Stromal cell of bone marrow (primary cell): ENCODE data around the gene OGG1.
"Not testable (repeated sequence)": the region's sequence is repeated elsewhere in the genome, so short reads cannot be mapped to it uniquely, and the experiment has no call there.

Experiments used
- DNase-seq: peaks from one replicate; pipeline ENCODE4 v3.0.0-alpha.2; 2012; ENCODE audit warnings: low read depth

Gene OGG1

GRCh38 chr3:9765865-9766264 lies 16.1 kb downstream of the OGG1 start:
- DNase-seq: no peak

GRCh38 chr3:9767418-9767817 lies 17.7 kb downstream of the OGG1 start:
- DNase-seq: no peak

DNA sequence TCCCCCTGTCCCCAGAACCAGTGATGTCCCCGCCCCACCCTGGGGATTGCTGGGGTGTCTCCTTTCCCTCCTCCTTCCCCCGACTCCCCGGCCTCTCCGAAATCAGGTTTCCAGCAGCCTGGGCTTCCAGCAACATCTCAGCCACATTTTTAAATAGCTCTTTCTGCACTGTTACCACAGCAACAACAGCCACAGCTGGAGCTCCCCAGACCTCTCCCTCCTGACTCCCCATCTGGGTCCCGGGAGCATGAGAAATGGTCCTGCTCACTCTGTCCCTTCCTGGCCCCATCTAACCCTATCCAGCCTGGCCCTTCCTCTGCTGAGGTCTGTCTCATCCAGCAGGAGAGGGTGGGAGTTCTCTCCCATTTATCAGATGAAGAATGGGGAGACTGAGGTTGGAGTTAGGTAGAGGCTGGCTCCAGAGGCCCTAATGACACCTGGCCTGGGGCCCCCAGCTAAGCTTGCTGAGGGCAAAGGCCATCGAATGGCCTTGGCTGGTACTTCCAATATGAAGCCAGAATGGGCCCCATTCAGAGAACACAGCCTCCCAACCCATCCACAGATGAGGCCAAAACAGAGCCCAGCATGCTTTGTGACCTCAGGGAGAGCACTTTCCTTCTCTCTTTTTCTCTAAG lies 18.5 kb downstream of the OGG1 start:
- DNase-seq: no peak

DNA sequence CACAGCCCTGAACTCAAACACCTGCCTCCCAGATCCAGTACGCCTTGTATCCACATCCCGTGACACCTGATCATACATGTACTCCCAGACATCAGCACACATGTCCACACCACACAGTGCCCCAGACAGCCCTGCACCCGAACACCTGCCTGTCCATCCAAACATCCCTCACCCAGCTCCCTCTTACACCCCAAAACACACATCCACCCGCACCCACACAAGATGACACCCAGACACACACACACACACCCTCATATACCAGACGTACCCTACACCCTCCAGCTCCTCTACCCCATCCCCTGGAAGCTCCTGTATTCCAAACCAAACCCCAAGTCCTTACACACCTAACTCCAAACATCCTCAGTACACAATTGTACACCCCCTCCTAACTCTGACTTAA lies 19.3 kb downstream of the OGG1 start:
- no peak for DNase-seq

- peak; percentile 42 for DNase-seq
Observed at GRCh38 chr3:9769426-9770275, 19.9 kb downstream of the OGG1 start, which contains the start of gene CAMK1. CAMK1 (minus strand) TSS chr3:9769947; CDS start chr3:9767749, 2,198 bp downstream.

GRCh38 chr3:9770276-9770812 lies 20.6 kb downstream of the OGG1 start:
- no peak for DNase-seq

DNA sequence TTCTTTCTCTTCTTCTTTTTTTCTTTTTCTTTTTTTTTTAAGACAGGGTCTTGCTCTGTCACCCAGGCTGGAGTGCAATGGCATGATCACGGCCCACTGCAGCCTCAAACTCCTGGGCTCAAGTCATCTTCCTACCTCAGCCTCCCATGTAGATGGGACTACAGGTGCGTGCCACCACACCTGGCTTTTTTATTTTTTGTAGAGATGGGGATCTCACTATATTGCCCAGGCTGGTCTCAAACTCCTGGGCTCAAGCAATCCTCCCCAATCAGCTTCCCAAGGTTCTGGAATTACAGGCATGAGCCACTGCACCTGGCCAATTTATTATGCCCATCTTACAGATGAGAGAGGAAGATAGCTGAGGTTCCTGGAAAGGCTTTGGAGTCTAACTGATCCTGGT lies 21.3 kb downstream of the OGG1 start:
- DNase-seq: not testable (repeated sequence)

GRCh38 chr3:9776896-9777693 lies 27.3 kb downstream of the OGG1 start:
- no peak for DNase-seq

DNA sequence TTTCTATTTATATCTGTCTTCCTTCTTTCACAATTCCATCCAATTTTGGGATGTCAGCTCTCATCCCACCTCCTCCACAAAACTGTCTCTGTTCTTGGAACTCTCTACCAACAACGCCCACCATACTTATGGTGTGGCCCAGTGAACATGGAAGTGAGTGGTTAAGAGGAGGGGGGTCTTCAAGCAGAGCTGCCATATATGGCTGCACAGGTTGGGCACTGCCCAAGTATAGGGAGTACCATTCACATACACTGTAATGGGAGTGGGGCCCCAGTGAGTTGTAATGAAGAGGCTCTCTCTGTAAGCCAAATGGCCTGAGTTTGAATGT lies 27.9 kb downstream of the OGG1 start:
- DNase-seq: no peak

DNA sequence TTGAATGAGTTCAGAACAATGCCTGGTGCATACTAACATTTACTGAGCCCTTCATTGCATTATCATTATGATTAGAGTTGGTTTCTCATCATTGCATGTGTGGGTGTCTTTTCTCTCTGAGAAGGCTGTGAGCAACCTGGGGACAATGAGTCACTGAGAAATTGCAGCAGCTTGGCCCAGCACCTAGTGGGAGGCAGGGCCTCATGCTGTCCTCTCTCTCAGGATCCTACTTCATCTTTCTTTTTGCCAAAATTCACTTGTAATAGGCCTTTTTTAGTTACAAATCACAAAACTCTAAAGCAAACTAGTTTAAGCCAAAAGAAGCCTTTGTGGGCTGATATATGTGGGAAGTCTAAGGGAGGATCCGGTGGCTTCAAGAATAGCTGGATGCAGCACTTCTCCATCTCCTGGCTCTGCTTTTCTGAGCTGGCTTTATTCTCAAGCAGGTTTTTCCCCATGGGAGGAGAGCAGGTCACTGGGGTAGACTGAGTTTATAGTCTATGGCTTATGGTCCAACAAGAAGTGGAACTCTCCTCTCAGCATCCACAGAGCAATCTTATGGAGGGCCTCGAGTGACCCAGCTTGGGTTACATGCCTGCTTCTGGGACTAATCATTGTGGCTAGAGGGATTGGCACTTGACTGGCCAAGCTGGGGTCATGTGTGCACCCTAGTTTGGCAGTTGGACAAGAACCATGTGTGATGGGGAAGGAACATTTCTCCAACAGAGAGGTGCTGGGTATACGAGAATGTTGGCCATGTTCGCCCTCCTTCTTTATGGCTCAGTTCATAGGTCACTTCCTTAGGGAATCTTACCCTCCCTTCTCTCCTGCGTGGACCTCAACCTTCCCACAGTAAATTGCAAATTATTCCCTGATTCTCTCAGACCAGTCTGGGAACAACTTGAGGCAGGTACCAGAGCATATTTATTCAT lies 28.7 kb downstream of the OGG1 start:
- peak; percentile 65 for DNase-seq

DNA sequence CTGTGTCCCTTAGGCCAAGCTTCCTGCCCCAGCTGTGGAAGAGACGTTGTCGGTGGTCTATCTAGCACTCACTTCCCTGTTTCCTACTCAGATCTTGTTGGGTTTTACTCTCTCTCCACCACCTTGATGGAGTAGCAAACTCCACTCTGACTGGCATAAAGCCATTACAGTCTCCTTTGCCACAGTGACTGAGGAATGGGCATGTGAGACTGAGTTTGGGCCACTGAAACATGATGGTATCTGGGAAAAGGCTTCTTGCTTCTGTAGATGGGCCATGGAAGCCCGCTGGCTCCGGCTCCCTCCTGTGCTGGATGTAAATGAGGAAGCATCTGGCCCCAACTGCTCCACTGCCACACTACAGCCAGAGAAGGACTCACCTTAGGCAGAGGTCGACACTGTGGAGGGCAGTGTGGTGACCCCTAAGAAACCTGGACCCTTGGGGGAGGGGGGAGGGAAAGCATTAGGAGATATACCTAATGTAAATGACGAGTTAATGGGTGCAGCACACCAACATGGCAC lies 29.4 kb downstream of the OGG1 start:
- DNase-seq: no peak

GRCh38 chr3:9779721-9780457 lies 30.1 kb downstream of the OGG1 start:
- no peak for DNase-seq

DNA sequence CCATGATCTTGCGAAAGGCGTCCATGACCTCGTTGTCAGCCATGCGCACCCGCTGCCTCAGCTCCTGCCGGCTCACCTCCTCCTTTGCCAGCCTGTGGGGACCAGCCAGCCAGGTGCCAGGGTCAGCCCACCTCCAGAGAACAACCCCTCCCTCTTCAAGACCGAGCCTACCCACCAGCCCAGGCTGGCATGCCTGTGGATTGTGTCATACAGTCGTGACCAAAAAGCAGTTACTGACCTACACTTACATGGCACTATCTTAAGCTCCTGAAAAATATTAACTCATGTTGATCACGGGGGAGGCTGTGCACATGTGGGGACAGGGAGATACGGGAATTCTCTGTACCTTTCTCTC lies 30.7 kb downstream of the OGG1 start:
- DNase-seq: no peak

DNA sequence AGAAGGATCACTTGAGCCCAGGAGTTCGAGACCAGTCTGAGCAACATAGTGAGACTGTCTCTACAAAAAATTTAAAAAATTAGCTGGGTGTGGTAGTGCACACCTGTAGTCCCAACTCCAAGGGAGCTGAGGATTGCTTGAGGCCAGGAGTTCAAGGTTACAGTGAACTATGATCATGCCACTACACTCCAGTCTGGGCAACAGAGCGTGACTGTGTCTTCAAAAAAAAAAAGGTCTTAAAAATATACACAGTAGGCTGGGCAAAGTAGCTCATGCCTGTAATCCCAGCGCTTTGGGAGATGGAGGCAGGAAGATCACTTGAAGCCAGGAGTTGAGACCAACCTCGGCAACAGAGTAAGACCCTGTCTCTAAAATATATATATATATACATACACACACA lies 31.2 kb downstream of the OGG1 start:
- no peak for DNase-seq

- no peak for DNase-seq
Observed at GRCh38 chr3:9781551-9781950, 31.8 kb downstream of the OGG1 start.

DNA sequence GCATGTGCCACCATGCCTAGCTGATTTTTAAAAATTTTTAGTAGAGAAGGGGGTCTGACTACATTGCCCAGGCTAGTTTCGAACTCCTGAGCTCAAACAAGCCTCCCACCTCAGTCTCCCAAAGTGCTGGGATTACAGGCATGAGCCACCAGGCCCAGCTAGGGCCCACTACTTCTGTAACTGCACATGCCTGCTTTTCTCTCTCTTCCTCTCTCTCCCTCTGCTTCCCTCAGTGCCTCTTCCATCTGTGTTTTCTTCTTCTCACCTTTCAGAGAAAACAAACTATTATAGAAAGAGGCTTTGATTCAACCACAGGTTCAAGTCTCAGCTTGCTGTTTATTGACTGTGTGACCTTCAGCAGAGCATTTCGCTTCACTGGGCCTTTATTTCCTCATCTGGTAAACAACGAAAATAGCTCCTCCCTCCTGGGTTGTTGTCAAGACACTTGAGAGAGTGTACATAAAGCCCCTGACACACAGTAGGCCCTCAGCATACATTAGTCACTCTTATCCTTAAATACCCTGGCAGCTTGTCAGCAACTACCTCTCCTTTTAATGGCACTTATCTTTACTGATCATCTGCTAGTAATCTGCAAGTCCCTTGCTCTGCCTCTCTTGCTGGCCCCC lies 32.3 kb downstream of the OGG1 start:
- no peak for DNase-seq

- no peak for DNase-seq
Observed at GRCh38 chr3:9782770-9783169, 33.0 kb downstream of the OGG1 start.

DNA sequence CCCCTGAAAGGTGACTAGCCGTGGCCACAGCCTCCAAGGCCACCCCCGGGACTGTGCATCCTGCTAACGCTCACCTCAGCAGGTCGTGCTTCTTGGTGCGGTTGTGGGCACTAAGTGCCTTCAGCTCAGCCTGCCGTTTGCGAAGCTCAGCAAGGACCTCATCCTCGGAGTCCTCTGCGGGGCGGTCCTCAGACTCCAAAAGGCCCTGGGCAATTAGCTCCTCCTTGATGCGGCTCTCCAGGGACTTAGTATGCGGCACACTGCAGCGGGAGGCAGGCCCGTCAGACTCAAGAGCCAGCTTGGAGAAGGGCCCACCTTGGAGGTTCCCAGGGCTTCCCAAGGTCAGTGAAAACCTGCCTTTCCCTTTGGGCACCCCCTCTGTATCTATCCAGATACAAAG lies 34.2 kb downstream of the OGG1 start:
- no peak for DNase-seq

DNA sequence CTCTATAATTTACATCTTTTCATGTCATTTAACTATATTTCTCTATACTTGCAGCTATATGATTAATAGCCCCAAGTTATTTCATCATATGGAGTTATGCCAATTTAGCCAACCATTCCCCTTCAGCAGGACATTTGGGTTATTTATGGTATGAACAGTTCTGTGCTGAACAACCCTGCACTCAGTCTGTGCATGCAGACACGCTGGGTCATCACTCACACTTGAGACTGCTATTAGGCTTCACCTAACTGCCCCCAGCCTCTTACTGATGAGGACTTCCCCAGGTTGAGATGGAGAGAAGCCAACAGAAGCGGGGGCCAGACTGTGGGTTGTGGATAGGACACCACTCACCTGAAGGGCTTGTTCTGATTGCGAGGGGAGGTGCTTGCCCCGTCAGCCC lies 35.2 kb downstream of the OGG1 start:
- no peak for DNase-seq

DNA sequence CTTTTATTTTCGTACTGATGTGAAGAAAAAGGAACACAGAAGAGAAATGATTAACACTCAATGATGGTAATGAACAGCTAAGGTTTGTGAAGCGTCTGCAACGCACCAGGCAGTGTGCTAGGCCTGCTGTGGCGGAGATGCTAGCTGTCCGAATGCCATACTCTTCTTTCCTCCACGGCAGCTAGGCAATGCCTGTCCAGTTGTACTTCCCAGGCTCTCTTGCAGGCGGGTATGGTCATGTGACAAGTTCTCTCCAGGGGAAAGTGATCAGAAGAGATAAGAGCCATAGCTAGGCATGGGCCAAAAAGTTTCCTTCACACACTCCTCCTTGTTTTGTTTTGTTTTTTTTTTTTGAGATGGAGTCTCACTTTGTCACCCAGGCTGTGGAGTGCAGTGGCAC lies 35.9 kb downstream of the OGG1 start:
- no peak for DNase-seq
